ENCODE measurements around the gene RPS6KB2.

The RPS6KB2 gene

DNA sequence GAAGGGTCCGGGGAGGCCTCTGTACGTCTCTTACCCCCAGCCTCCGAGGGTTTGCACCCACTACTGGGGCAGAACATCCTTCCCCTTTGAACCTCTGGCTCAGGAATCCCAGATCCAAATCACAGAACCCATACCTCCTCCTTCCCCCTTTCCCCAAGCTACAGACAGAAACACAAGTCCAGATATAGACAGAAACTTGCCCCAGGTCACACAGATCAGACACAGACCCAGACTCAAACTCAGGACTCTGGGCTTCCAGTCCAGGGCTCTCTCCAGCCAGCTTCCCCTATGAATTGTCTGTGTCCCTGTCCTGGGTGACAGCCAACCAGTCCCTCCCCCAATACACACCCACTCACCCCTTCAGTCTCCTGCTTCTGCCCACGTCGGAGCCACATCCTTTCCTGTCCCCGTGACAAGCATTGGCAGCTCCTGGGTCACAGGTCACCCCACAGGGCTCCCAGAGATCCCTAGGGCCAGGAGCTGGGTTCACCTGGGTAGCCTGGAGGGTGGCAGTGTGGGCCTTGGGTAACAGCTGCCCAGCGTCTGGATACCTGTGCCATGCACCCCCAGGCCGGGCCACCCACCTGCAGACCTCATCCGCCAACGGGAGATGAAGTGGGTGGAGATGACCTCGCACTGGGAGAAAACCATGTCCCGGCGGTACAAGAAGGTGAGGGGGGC, 23.6 kb upstream of the RPS6KB2 start:
- TF ChIP-seq, protein P1, sequence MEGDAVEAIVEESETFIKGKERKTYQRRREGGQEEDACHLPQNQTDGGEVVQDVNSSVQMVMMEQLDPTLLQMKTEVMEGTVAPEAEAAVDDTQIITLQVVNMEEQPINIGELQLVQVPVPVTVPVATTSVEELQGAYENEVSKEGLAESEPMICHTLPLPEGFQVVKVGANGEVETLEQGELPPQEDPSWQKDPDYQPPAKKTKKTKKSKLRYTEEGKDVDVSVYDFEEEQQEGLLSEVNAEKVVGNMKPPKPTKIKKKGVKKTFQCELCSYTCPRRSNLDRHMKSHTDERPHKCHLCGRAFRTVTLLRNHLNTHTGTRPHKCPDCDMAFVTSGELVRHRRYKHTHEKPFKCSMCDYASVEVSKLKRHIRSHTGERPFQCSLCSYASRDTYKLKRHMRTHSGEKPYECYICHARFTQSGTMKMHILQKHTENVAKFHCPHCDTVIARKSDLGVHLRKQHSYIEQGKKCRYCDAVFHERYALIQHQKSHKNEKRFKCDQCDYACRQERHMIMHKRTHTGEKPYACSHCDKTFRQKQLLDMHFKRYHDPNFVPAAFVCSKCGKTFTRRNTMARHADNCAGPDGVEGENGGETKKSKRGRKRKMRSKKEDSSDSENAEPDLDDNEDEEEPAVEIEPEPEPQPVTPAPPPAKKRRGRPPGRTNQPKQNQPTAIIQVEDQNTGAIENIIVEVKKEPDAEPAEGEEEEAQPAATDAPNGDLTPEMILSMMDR (IDR thresholded peaks at IDR 0.05), result no peak
- Histone ChIP-seq H3K27ac (no peak overlapping the region), H3K4me3 (no peak overlapping the region)
- DNase-seq (ENCODE audit: low spot score), result no peak

DNA sequence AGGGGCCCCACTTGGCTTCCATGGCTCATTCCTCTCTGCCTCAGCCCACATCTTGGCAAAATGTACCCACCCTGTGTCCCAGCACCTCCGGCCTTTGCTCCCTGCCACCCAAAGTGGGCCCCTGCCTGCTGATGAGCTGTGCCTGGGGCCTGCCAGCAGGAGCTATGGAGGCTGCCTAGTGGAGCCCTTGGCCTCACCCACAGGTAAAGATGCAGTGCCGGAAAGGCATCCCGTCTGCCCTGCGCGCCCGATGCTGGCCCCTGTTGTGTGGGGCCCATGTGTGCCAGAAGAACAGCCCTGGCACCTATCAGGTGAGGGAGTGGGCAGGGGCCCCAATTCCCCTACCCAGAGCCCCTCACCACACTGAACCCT, 23.1 kb upstream of the RPS6KB2 start:
- Histone ChIP-seq H3K27ac (no peak overlapping the region), H3K4me3 (no peak overlapping the region)
- no peak for DNase-seq (ENCODE audit: low spot score)
- TF ChIP-seq, protein P1 (IDR thresholded peaks at IDR 0.05), result no peak

GRCh38 chr11:67405688-67406339, 22.5 kb upstream of the RPS6KB2 start:
- TF ChIP-seq, protein P1 (IDR thresholded peaks at IDR 0.05), result no peak
- Histone ChIP-seq H3K27ac (no peak overlapping the region), H3K4me3 (no peak overlapping the region)

DNA sequence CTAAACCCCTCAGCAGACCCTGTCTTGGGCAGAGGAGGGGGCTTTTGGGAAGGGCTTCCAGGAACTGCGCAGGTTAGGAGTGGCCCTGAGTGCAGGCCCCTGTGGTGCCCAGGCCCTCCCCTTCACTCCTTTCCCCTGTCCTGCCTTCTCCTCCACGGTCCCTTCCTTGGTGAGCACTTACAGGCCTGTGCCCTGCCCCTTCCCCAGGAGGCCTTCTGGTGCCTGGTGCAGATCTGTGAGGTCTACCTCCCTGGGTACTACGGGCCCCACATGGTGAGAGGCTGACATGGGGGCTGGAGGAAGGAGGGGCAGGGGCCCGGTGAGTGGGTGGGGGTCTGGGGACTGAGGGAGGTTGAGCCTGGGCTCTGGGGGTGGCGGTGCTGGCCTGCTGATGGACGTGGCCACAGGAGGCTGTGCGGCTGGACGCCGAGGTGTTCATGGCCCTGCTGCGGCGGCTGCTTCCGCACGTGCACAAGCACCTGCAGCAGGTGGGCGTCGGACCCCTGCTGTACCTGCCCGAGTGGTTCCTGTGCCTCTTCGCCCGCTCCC, 21.8 kb upstream of the RPS6KB2 start:
- Histone ChIP-seq H3K27ac (no peak overlapping the region), H3K4me3 (no peak overlapping the region)
- TF ChIP-seq, protein P1 (IDR thresholded peaks at IDR 0.05), result no peak
- DNase-seq (ENCODE audit: low spot score), result no peak

More at GRCh38 chr11:67405688-67406339, 22.5 kb upstream of the RPS6KB2 start:
- no peak for DNase-seq (ENCODE audit: low spot score)

- Histone ChIP-seq H3K4me3 (no peak overlapping the region), H3K27ac (no peak overlapping the region)
- no peak for DNase-seq (ENCODE audit: low spot score)
- TF ChIP-seq, protein P1 (IDR thresholded peaks at IDR 0.05), result no peak
Measured at GRCh38 chr11:67406969-67407687, 21.2 kb upstream of the RPS6KB2 start.

GRCh38 chr11:67407688-67408163, 20.6 kb upstream of the RPS6KB2 start:
- no peak for DNase-seq (ENCODE audit: low spot score)
- H3K27ac ChIP-seq, result no peak overlapping the region
- TF ChIP-seq, protein P1 (IDR thresholded peaks at IDR 0.05), result no peak
- H3K4me3 ChIP-seq, result no peak overlapping the region

Measured in coronary artery (tissue), 2 donors.